ES-I3 (cell line): ENCODE results near the gene LEKR1.
"Not testable (repeated sequence)": the region's sequence is repeated elsewhere in the genome, so short reads cannot be mapped to it uniquely, and the experiment has no call there.

ENCODE experiments used
- H3K36me3 ChIP-seq: 2 replicates; pipeline ENCODE4 v1.6.1; 2013; ENCODE audit warnings: mild to moderate bottlenecking, low read length, control low read depth, moderate library complexity; ENCODE audit not compliant: insufficient read depth
- H3K4me1 ChIP-seq: 2 replicates; pipeline ENCODE4 v1.6.1; 2013; ENCODE audit warnings: mild to moderate bottlenecking, control low read depth, low read length; ENCODE audit not compliant: insufficient read depth
- H3K9ac ChIP-seq: 2 replicates; pipeline ENCODE4 v1.6.1; 2013; ENCODE audit warnings: low read depth, mild to moderate bottlenecking, low read length, moderate library complexity
- H3K9me3 ChIP-seq: 2 replicates; pipeline ENCODE4 v1.6.1; 2013; ENCODE audit warnings: mild to moderate bottlenecking, low read length, moderate library complexity; ENCODE audit not compliant: control insufficient read depth, insufficient read depth

Gene LEKR1

GRCh38 chr3:156837115-156837514, 11.0 kb downstream of the LEKR1 start:
- Histone ChIP-seq H3K36me3 (no peaks in the 10 kb centered on the region), H3K9me3 (no peaks in the 10 kb centered on the region), H3K4me1 (0 out of 2 replicates have a peak, but pooled peaks cover under 1% of the 10 kb centered on the region), H3K9ac (no peak overlapping the region)

- Histone ChIP-seq H3K36me3 (no peaks in the 10 kb centered on the region), H3K9me3 (no peaks in the 10 kb centered on the region), H3K4me1 (no peaks in the 10 kb centered on the region), H3K9ac (no peak overlapping the region)
These were observed 11.9 kb downstream of the LEKR1 start for GRCh38 chr3:156838035-156838434.

- Histone ChIP-seq H3K36me3 (no peaks in the 10 kb centered on the region), H3K9me3 (no peaks in the 10 kb centered on the region), H3K9ac (no peak overlapping the region), H3K4me1 (no peaks in the 10 kb centered on the region)
These were observed 14.9 kb downstream of the LEKR1 start for GRCh38 chr3:156840826-156841689.

GRCh38 chr3:156843071-156843808, 17.1 kb downstream of the LEKR1 start:
- no peaks in the 10 kb centered on the region for H3K36me3 ChIP-seq
- H3K9ac ChIP-seq: no peak overlapping the region
- H3K4me1 ChIP-seq: no peaks in the 10 kb centered on the region
- no peaks in the 10 kb centered on the region for H3K9me3 ChIP-seq

GRCh38 chr3:156847752-156848448, 21.7 kb downstream of the LEKR1 start:
- no peaks in the 10 kb centered on the region for H3K36me3 ChIP-seq
- no peak overlapping the region for H3K9ac ChIP-seq
- H3K9me3 ChIP-seq: no peaks in the 10 kb centered on the region
- H3K4me1 ChIP-seq: no peaks in the 10 kb centered on the region

- Histone ChIP-seq H3K4me1 (no peaks in the 10 kb centered on the region), H3K36me3 (no peaks in the 10 kb centered on the region), H3K9ac (no peak overlapping the region), H3K9me3 (no peaks in the 10 kb centered on the region)
These were observed 33.4 kb downstream of the LEKR1 start for GRCh38 chr3:156859578-156859977.

GRCh38 chr3:156860873-156861272, 34.7 kb downstream of the LEKR1 start:
- no peaks in the 10 kb centered on the region for H3K36me3 ChIP-seq
- no peak overlapping the region for H3K9ac ChIP-seq
- no peaks in the 10 kb centered on the region for H3K4me1 ChIP-seq
- no peaks in the 10 kb centered on the region for H3K9me3 ChIP-seq

GRCh38 chr3:156862338-156862737, 36.2 kb downstream of the LEKR1 start:
- Histone ChIP-seq H3K9ac (no peak overlapping the region), H3K9me3 (no peaks in the 10 kb centered on the region), H3K36me3 (no peaks in the 10 kb centered on the region), H3K4me1 (no peaks in the 10 kb centered on the region)

- H3K4me1 ChIP-seq: no peaks in the 10 kb centered on the region
- H3K9me3 ChIP-seq: no peaks in the 10 kb centered on the region
- H3K36me3 ChIP-seq: no peaks in the 10 kb centered on the region
- H3K9ac ChIP-seq: no peak overlapping the region
These were observed 39.6 kb downstream of the LEKR1 start for GRCh38 chr3:156865732-156866131.

- Histone ChIP-seq H3K36me3 (no peaks in the 10 kb centered on the region), H3K9ac (no peak overlapping the region), H3K9me3 (no peaks in the 10 kb centered on the region)
These were observed 41.0 kb downstream of the LEKR1 start for GRCh38 chr3:156867174-156867573.

GRCh38 chr3:156867920-156868319, 41.8 kb downstream of the LEKR1 start:
- no peaks in the 10 kb centered on the region for H3K9me3 ChIP-seq
- no peaks in the 10 kb centered on the region for H3K36me3 ChIP-seq
- H3K9ac ChIP-seq: no peak overlapping the region
- no peaks in the 10 kb centered on the region for H3K4me1 ChIP-seq

More at GRCh38 chr3:156867174-156867573, 41.0 kb downstream of the LEKR1 start:
- H3K4me1 ChIP-seq: no peaks in the 10 kb centered on the region

GRCh38 chr3:156873906-156874305, 47.8 kb downstream of the LEKR1 start:
- Histone ChIP-seq H3K9me3 (peaks cover 4% of the 10 kb centered on the region), H3K4me1 (no peaks in the 10 kb centered on the region), H3K9ac (no peak overlapping the region), H3K36me3 (no peaks in the 10 kb centered on the region)

GRCh38 chr3:156879491-156879890, 53.3 kb downstream of the LEKR1 start:
- H3K4me1 ChIP-seq, H3K9ac ChIP-seq, H3K9me3 ChIP-seq, H3K36me3 ChIP-seq: not testable (repeated sequence)

GRCh38 chr3:156885761-156886160, 59.6 kb downstream of the LEKR1 start:
- Histone ChIP-seq H3K36me3 (no peaks in the 10 kb centered on the region), H3K4me1 (no peaks in the 10 kb centered on the region), H3K9me3 (no peaks in the 10 kb centered on the region), H3K9ac (no peak overlapping the region)
